Gastrocnemius medialis (tissue), 4 donors: ENCODE data around the gene ARHGEF26.

Experiments
- CTCF ChIP-seq, 5 experiments: fragments of 450-650 bp in 3 of 5; fragments of 200-600 bp in 2 of 5; sonication (generic) in 2 of 5; IDR thresholded peaks in 4 of 5; conservative IDR thresholded peaks in 1 of 5; 1 replicate in 4 of 5; 2 replicates in 1 of 5; pipeline ENCODE4 v1.5.1; 2016 to 2019; ENCODE audit warnings: antibody characterized with exemption in 5 of 5, mild to moderate bottlenecking in 3 of 5, moderate library complexity in 3 of 5
- POLR2A ChIP-seq, 2 donors: fragments of 450-650 bp; IDR thresholded peaks; one replicate each; pipeline ENCODE4 v1.6.1; 2017; ENCODE audit warnings: antibody characterized with exemption in 2 of 2, mild to moderate bottlenecking in 2 of 2, moderate library complexity in 2 of 2

GRCh38 chr3:154078672-154079071, 42.5 kb upstream of the ARHGEF26 start:
- no peak for TF ChIP-seq POLR2A (IDR thresholded peaks at IDR 0.05)
- no peak for TF ChIP-seq CTCF (IDR thresholded peaks at IDR 0.05 in 4 of 5, conservative IDR thresholded peaks at IDR 0.05 in 1 of 5)
